ENCODE measurements around the gene ZNF235.
"Not testable (repeated sequence)": the region's sequence is repeated elsewhere in the genome, so short reads cannot be mapped to it uniquely, and the experiment has no call there.

The ZNF235 gene

GRCh38 chr19:44254496-44254895 is 50.3 kb downstream of the ZNF235 start:
- DNase-seq, result no peak

GRCh38 chr19:44253392-44253791 is 51.4 kb downstream of the ZNF235 start:
- not testable (repeated sequence) for DNase-seq

GRCh38 chr19:44252332-44252731 is 52.5 kb downstream of the ZNF235 start:
- not testable (repeated sequence) for DNase-seq

GRCh38 chr19:44236384-44236783 is 68.4 kb downstream of the ZNF235 start:
- DNase-seq, result no peak
